Activated T-cell treated with anti-CD3 and anti-CD28 coated beads for 48 hours (primary cell): ENCODE data around the gene JUND.
"Not testable (repeated sequence)": the region's sequence is repeated elsewhere in the genome, so short reads cannot be mapped to it uniquely, and the experiment has no call there.

Experiments
- DNase-seq: peaks from one replicate; pipeline ENCODE4 v3.0.0-alpha.2; 2020; ENCODE audit warnings: low read depth

The JUND gene

DNA sequence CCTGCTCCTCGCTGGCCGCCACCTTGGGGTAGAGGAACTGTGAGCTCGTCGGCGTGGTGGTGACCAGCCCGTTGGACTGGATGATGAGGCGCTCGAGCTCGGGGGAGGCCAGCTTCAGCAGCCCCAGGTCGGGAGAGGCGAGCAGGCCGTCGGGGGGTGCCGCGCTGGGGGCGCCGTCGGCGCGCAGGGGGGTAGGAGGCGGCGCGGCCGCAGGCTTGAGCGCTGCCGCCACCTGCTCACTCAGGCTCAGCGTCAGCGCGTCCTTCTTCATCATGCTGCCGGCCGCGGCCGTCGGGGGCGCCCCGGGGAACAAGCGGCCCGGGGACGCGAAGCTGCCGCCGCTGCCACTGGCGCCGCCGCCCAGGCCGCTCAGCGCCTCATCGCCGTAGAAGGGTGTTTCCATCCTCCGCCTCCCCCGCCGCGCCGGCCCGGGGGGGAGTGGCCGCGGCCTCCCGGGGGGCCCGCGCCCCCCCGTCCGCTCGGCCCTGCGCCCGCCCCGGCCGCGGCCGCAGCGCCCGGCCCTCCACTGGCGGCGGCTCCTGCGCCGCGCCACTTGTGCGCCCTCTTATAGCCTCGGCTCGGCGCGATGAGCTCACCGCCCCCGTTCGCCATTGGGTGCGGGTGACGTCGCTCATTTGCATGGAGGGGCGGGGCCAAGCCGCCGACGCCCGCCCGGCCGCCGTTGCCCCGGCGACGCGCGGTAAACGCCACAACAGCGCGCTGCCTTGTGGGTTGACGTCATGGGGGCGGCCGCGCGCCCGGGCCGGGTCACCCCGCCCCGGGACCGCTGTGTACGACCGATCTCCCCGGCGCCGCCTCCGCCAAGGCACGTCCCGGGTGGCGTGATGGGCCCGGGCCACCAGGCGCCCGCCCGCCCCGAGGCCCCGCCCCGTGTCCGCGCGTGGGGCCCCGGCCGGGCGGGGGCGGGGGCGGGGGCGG, at the start of gene JUND:
TSS of gene JUND (minus strand) at position 541 of the 939 bp plus-strand sequence. CDS start at position 403, 138 bp downstream.
- peak; percentile 99 for DNase-seq

DNA sequence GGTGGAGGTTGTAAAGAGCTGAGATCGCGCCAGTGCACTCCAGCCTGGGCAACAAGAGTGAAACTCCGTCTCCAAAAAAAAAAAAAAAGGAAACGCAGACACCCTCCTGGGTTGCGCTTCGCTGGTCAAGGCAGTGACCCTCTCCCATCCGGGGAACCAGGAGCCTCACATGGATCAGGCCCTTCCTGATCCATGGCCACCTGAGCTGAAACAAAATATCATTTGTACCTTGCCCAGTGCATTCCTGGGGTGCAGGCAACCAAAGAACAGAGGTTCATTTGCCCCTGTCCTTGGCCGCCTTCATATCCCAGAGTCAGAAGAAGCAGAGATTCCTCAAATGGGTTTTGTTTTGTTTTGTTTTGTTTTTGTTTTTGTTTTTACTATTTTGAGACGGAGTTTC, 49.4 kb upstream of the JUND start:
- DNase-seq, result no peak

DNA sequence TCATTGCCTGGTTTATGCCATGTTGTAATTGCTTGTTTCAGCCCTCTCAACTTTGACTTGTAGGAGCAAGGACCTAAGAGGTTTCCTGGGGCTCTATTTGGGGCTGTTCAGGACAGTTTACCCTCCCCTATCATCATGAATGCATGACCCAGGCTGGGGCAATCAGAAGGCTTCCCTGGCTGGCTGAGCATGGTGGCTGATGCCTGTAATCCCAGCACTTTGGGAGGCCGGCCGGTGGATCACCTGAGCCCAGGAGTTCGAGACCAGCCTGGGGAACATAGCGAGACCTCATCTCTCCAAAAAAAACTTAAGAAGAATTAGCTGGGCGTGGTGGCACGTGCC, 47.6 kb upstream of the JUND start:
- no peak for DNase-seq

DNA sequence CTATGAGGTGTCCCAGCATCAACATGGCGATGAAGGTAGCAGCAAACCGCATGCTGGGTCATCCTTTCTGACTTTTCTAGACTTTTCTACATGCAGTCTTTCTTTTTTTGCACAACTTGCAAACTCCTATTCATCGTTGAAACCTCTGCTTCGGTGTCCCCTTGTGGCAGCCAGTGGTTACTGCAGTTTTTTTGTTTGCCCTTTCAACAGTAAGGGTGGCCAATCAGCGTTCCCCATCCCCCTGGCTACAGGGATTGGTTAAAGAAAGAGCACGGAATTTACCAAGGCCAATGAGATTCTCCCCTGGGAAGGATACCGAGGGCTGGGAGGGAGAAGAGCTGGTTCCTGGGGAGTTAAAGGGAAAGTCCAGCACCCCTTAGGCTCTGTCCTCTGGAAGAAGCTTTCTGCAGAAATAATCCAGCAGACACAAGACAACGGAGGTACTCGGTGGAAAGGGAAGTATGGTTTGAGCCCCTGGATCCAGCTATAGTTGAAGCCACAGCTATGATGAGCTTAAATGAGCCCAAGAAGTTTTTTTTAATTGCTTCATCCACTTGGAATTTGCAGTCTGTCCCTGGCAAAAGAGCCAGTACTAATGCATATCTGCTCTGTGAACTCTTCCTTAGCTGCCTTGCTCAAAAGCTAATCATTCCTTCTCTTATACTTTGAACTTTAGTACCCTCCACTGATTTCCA, 47.1 kb upstream of the JUND start:
- peak; percentile 78 for DNase-seq

DNA sequence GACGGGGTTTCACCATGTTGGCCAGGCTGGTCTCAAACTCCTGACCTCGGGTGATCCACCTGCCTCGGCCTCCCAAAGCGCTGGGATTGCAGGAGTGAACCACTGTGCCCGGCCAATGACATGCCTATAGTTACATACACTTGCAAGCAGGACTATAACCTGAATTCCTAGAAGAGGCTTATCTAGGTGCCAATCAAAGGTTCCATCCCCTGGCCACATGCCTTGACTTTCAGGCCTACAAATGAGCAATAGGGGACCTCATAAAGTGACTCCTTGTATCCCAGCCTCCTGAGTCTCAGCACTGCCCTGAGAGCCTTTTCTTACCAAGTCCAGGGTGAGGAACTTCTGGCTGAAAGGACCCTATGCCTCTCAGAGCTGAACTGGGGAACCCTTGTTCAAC, 45.4 kb upstream of the JUND start:
- DNase-seq, result no peak

DNA sequence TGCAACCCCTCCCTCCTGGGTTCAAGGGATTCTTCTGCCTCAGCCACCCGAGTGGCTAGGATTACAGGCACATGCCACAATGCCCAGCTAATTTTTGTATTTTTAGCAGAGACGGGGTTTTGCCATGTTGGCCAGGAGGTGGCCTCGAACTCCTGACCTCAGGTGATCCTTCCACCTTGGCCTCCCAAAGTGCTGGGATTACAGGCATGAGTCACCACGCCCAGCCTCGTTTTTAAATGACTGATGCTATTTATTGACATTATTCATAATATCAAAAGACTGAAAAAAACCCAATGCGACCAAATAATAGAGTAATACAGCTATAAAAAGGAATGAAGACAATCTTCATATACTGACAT, 42.9 kb upstream of the JUND start:
- not testable (repeated sequence) for DNase-seq

DNA sequence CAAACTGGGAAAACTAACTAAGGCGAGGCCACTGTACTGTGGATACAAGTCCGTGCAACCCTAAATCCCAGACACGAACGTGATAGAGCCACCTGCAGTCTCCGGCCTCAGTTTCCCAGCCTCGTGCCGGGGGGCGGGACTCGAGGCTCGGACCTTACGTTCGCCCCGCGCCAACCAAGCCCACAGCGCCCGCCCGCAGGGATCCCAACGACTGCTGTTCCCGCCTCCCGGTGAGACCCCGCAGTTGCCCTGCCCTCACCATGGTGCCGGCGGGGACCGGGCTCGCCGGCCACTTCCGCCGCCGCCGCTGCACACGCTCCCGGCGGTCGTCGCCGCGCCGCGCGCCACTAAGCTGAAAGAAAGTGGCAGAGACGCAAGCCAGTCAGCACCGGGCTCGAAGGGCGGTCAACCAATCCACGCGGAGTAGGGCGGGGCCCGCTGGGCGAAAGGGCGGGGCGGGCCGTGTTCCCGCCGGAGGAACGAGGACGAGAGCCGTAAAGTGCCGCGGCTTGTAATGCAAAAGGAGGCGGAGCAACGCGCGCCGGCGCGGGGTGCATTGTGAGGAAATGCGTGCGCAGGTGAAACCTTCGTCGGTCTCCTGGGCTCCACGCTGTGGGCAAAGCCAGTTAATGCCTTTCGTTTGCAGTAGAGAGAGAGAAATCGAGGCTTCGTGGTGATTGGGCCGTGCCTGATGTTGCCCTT, 41.5 kb upstream of the JUND start, which contains the start of gene LSM4:
TSS of gene LSM4 (minus strand) at position 318 of the 702 bp plus-strand sequence. CDS start at position 262, 56 bp downstream.
- peak; percentile 100 for DNase-seq

DNA sequence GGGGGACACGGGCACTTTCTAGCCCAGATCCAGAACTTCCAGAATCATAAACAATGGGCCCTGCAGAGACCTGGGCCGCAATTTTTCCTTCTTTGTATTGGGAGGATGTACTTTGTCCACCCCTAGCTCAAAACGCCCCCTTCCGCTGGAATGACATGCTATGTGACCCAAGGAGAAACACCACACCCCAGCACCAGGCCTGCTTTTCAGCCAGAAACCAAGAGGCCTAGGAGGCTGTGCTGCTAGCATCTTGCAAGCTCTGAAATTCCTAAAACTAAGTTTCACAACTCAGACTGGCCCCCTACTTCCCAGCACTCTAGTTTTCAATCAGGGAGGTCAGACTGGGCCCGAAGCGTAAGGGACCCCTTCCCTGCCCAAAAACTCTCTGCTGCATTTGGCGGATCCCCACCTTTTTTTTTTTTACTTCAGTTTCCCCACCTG, 40.9 kb upstream of the JUND start:
- no peak for DNase-seq

DNA sequence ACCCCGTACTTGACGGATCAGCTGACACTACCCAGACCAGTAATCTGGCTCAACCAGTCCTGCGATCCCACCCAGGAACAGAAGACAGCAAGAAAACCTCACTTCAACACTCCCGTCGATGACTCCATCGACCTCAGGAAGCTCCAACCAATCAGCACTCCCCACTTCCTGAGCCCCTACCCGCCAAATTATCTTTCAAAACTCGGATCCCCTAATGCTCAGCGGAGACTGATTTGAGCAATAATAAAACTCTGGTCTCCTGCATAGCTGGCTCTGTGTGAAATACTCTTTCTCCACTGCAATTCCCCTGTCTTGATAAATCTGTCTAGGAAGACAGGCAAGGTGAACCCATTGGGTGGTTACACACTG, 40.3 kb upstream of the JUND start:
- no peak for DNase-seq

DNA sequence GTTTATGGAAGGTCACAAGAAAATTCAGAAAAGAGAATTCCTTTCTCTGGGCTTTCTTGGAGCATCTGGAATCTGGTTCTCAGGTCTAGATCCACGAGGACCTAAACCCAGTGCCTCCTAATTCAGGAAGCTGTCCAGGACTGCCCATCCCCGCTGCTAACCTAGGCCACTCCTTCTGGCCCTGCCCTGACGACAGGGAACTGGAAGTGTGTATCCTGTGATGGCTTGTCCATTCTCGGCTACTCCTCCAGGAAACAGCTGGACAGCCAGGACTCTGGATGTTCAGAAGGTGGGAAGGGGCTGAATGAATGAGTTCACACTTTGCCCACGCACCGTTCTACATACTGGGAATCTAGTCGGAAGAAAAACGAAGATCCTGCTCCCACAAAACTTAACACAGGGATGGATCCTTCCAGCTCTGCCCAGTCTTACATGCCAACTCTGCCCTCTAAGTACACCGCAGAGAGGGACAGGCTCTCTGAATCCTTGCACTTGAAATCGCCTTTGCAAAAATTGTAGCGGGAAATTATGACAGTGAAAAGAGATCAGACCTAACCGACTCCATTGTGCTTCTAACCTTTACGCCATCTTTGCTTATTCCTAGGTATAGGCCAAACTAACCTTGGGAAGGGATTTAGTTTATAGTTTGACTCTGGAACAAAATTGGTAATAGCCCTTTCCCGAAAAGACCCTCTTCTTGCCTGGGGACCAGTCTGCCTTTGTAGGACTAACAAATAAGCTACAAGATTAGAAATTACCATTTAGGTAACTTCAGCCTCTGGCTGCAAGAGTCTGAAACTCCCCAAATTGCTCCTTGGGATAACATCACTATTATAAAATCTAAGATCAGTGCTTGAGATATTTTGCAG, 39.7 kb upstream of the JUND start:
- no peak for DNase-seq

DNA sequence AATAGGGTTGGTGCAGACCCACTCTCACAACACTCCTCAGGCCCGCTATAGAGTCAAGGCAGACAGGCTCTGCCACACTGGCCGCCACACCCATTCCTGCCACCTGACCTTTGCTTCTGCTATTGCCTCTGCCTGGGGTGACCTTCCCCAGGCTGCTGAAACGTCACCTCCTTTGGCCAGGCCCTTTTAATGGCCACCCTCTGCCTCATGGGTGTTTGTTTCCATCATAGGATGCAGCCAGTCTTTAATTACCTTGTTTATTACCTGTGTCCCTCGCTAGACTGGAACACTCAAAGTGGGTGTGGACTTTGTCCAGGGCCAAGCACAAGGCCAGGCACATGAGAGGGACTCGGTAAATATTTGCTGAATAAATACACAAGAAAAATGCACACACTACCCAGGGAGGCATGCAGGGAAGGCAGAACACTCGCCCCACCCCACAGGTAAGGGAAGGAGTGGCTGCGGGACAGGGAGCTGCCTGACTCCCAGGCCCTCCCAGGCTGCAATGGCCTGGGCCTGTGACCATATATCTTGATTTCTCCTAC, 38.2 kb upstream of the JUND start:
- no peak for DNase-seq

DNA sequence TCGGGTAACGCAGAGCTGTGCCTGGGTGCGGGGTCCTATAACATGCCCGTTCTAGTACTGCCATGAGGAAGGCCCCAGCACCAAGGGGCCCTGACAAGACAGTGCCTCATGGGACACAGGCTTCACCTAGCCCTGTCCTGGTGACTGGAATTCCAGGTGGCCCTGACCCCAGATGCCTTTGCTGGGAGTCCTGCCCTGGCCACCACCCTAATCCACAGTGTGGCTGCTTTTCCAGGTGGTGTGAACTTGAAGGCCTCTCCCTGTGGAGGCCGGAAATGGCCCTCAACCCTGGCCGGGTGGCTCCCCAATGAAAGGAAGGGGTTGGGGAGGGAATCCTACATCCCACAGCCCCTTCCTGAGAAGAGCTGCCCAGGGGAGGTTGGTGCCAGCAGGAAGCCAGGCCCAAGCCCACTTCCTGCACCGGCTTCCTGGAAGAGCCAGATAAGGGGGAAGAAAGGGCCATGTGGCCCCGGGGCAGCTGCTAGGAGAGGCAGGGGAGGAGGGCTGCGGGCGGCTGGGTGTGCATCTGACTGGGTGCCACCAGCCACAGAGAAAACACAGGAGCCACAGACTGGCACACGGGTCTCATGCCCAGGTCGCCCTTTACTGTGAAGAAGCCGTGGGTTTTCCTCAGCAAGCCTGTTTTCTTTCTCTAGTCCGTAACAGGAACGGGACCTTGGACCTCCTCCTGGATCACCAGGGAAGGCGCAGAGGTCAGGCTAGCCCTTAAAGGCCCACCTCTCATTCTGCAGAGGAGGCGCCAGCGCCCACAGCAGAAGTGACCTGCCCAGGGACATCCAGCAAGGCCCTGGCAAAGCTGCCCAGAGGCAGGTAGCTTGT, 36.8 kb upstream of the JUND start:
- no peak for DNase-seq

DNA sequence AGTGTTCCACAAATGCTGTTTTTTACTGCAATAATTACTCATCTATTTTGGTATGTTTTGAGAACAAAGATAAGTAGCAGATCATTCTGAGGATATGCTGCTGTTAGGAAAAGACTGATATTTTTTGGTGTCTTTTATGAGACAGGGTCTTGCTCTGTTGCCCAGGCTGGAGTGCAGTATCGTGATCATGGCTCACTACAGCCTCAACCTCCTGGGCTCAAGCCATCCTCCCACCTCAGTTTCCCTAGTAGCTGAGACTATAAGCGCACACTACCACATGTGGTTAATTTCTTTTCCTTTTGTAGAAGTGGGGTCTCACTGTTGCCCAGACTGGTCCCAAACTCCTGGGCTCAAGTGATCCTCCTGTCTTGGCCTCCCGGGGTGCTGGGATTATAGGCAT, 32.0 kb upstream of the JUND start:
- DNase-seq, result no peak

DNA sequence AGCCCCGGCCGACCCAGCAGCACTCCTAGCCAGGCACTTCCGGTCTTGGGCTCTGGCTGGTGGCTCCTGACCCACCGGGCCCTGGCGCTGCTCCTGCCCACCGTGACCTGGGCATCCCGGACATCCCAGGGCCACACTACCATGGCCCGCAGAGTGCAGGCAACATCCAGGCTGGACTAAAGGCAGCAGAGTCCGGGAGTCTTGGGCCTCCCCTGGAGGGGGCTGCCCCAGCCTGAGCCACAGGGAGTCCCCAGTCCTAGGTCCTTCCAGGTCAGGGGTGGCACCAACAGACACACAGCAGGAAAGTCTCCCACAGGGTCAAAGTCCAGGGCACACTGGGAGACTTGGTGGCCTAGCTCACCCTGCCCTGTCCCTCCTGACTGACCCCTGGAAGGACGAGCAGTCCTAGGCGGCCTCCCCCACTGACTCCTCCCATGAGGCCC, 30.7 kb upstream of the JUND start:
- no peak for DNase-seq

DNA sequence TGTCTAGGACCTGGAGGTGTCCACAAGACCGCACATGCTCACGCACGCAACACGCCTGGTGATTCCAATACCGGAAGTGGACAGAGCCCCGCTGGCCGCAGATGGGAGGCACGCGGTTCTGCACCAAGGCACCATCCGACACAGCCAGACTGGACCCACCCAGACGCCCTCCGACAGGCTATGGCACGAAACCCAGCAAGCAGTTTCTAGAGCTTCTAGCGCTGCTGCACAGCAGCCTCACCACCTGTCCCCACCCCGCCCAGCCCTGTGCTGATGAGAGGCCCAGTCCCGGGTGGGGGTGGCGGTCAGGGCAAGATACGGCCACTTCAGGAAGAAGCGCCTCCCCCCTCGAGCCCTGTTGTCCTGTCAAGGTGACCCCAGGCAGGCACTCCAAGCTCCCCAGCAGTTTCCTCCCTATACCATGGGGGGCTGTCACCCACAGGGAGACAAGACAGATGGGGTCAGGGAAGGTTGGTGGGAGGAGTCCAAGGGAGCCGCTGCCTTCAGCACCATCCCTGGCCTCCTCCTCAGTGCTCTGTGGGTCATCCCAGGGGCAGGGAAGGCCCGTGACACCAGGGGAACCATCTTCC, 30.2 kb upstream of the JUND start:
- no peak for DNase-seq

DNA sequence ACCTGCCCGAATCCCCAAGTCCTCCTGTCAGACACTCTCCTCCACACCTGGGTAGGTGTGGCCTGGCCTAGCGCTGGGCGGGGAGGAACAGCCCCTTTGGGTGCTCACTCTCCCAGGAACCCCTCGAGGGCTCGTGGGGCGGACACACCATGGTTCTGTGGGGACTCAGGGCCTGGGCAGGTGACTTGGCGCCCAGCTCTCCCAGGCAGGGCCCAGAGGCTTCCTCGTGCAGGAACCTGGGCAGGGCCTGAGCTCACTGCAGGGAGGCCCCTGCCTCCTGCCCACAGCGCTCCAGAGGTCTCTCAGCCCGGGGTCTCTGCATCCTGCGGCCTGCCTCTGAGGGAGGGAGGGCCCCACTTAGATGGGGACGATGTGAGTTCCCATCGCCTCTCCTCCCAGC, 29.5 kb upstream of the JUND start:
- DNase-seq, result no peak

DNA sequence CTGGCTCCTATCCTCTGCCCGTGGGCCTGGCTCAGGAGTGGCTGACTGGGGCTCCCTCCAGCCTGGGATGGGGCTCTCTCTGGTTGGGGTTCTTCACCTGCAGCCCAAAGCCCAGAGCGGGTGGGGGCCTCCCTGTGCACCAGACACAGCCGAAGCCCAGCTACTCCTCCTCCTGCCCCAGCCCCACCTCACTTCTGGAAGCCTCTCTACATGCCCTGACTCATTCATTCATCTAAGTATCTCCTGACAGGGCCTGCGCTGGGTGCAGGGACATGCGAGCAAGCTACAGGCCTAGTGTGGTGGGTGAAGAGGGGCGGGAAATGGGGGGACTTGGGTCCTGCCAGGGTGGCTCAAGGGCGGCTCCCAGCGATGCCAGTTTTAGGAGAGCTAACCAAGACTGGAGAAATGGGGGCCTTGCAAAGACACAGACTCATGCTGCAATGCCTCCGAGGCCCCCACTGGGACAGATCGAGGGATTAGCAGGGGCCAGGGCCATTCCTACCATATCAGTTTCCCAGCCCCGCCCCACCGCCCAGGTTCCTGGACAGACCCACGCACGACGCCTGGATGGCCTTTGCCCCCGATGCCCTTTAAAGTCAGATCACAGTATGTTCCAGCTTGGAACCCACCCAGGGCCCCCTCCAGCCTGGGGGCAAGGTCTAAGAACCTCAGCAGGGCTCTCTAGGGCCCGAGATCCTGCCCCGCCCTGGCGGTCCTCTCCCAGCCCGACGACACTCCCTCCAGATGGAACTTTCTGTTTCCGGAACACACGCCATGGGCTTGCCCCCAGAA, 28.9 kb upstream of the JUND start:
- DNase-seq, result no peak

DNA sequence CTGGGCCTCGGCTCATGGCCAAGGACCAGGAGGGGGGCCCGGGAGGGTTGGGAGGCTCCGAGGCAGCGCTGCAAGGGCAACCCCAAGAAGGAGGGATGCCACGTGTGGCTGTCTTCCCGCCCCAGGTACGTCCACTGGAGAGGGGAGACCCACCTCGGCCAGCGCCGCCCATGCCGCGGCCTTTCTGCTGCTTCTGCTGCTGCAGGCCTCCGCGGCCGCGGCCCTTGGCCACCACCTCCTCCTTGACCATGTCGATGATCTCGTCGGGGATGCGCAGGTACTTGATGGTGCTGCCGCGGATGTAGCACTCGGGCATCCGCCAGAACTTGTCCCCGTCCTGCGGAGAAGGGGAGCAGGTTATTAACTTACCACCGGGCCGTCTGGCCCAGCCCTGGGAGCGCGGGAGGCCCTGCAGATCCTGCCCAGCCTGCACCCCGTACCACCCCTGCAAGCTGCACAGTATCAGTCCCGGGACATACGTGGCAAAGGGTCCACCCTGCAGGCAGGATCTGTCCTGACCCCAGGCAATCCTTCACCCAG, 28.2 kb upstream of the JUND start:
- DNase-seq, result no peak

DNA sequence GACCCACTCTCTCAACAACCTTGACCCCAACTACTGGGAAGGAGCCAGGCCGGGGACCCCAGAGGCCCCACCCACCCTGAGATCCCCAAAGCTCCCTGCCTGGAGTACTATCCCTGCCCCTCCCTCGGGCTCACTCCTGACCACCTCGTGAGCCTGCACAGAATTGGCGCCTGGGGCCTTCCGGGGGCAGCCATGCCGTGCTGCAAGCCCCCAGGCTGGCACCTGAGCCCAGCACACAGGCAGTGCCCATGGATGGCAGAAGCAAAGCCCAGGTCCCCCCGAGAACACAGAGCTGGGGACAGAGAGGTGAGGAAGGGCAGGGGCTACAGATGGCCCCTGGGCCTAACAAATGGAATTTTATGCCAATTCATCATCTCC, 27.5 kb upstream of the JUND start:
- no peak for DNase-seq
